ENCODE measurements around the gene ZFYVE21. TPM values are rescaled to one million over a fixed set of nuclear protein-coding genes. Genes with fewer than 3 reads are reported as not detected.

The ZFYVE21 gene
- total and polyA plus RNA-seq, 8 donors = 13.7 to 32.6 (median 17.3) TPM

GRCh38 chr14:103734081-103734888 lies 18.7 kb downstream of the ZFYVE21 start:
- DNase-seq = peak in 2 of 6 donors; percentile 52 to 53
- Histone ChIP-seq H3K27ac (no peak overlapping the region), H3K9me3 (no peaks in the 10 kb centered on the region), H3K4me3 (no peak overlapping the region), H3K4me1 (peaks cover 10 to 13% (median 12%) of the 10 kb centered on the region in 3 donors), H3K36me3 (peaks cover 0 to 40% (median 12%) of the 10 kb centered on the region in 3 donors), H3K27me3 (no peaks in the 10 kb centered on the region)
- no peak for FAIRE-seq
- WGBS, 2 donors = 91% methylated on average over 23 of the region's 23 CpGs
- no peak for TF ChIP-seq CTCF (IDR thresholded peaks at IDR 0.05)
- ATAC-seq = no peak
- intact Hi-C loops (cut with DNase I) = loop anchor here in 1 of 3 donors (10.0 kb wide), 1 partner anchor 181 kb away; no protein-coding TSS in a partner anchor

- H3K9me3 ChIP-seq = no peaks in the 10 kb centered on the region
- H3K4me1 ChIP-seq = peaks cover 5% of the 10 kb centered on the region in 3 donors
- no peak overlapping the region for H3K27ac ChIP-seq
- H3K36me3 ChIP-seq = peaks cover 0 to 47% (median 12%) of the 10 kb centered on the region in 3 donors
- intact Hi-C loops (cut with DNase I) = loop anchor here in 1 of 3 donors (10.0 kb wide), 1 partner anchor 180 kb away; no protein-coding TSS in a partner anchor
- ATAC-seq = no peak
- WGBS, 2 donors = 85% methylated on average over 12 of the region's 12 CpGs
- no peak for FAIRE-seq
- no peak overlapping the region for H3K4me3 ChIP-seq
- no peaks in the 10 kb centered on the region for H3K27me3 ChIP-seq
- peak in 1 of 6 donors; percentile 29 for DNase-seq
- TF ChIP-seq CTCF (IDR thresholded peaks at IDR 0.05) = no peak
Observed at GRCh38 chr14:103735022-103735421, 19.4 kb downstream of the ZFYVE21 start.

GRCh38 chr14:103735439-103735814 lies 19.8 kb downstream of the ZFYVE21 start:
- no peak for FAIRE-seq
- H3K27me3 ChIP-seq = no peaks in the 10 kb centered on the region
- H3K9me3 ChIP-seq = no peaks in the 10 kb centered on the region
- H3K27ac ChIP-seq = no peak overlapping the region
- intact Hi-C loops (cut with DNase I) = loop anchor here in 1 of 3 donors (10.0 kb wide), 1 partner anchor 179 kb away; no protein-coding TSS in a partner anchor
- TF ChIP-seq CTCF (IDR thresholded peaks at IDR 0.05) = no peak
- no peak for ATAC-seq
- H3K4me1 ChIP-seq = peaks cover under 1 to 1% (median 1%) of the 10 kb centered on the region in 3 donors
- peaks cover 0 to 51% (median 12%) of the 10 kb centered on the region in 3 donors for H3K36me3 ChIP-seq
- H3K4me3 ChIP-seq = no peak overlapping the region
- WGBS, 2 donors = 68 to 79% methylated on average over 7 of the region's 7 CpGs
- peak in 2 of 6 donors; percentile 49 for DNase-seq

GRCh38 chr14:103735815-103736545 lies 20.4 kb downstream of the ZFYVE21 start:
- Histone ChIP-seq H3K9me3 (no peaks in the 10 kb centered on the region), H3K27ac (no peak overlapping the region), H3K36me3 (peaks cover 0 to 56% (median 12%) of the 10 kb centered on the region in 3 donors), H3K27me3 (no peaks in the 10 kb centered on the region), H3K4me3 (no peak overlapping the region), H3K4me1 (no peaks in the 10 kb centered on the region)
- intact Hi-C loops (cut with DNase I) = loop anchor here in 1 of 3 donors (10.0 kb wide), 1 partner anchor 179 kb away; no protein-coding TSS in a partner anchor
- peak in 1 of 6 donors; percentile 51 for DNase-seq
- 89 to 90% methylated on average over 22 of the region's 22 CpGs for WGBS, 2 donors
- ATAC-seq = no peak
- no peak for FAIRE-seq
- TF ChIP-seq CTCF (IDR thresholded peaks at IDR 0.05) = no peak

All from pancreas (tissue), 10 donors.